ENCODE data around the gene ADAMTS18. TPM values are rescaled to one million over a fixed set of nuclear protein-coding genes. Genes with fewer than 3 reads are reported as not detected.

The ADAMTS18 gene
- total RNA-seq, 4 donors from 2014 or later: 0.15 to 5.6 (median 0.19) TPM; not detected in 1

- peaks cover 8% of the 10 kb centered on the region for H3K27me3 ChIP-seq
- peaks cover 0 to 11% (median 0%) of the 10 kb centered on the region in 3 donors for H3K9me3 ChIP-seq
- no peaks in the 10 kb centered on the region for H3K36me3 ChIP-seq
- H3K4me3 ChIP-seq: no peak overlapping the region
- TF ChIP-seq POLR2A (IDR thresholded peaks at IDR 0.05): no peak
- TF ChIP-seq EP300 (IDR thresholded peaks at IDR 0.05): no peak
- no peak for TF ChIP-seq POLR2AphosphoS5 (IDR thresholded peaks at IDR 0.05)
- TF ChIP-seq CTCF (IDR thresholded peaks at IDR 0.05): no peak
- no peaks in the 10 kb centered on the region for H3K4me1 ChIP-seq
- H3K27ac ChIP-seq: no peak overlapping the region
- 40 to 58% methylated on average over 2 of the region's 2 CpGs for WGBS, 2 donors (ENCODE audit: low coverage in 1 of 2)
- no peak for ATAC-seq
Observed at GRCh38 chr16:77402672-77403071, 32.2 kb downstream of the ADAMTS18 start.

- Histone ChIP-seq H3K36me3 (no peaks in the 10 kb centered on the region), H3K9me3 (peaks cover 0 to 5% (median 0%) of the 10 kb centered on the region in 3 donors), H3K4me1 (no peaks in the 10 kb centered on the region), H3K4me3 (no peak overlapping the region), H3K27me3 (peaks cover 8% of the 10 kb centered on the region), H3K27ac (no peak overlapping the region)
- TF ChIP-seq EP300 (IDR thresholded peaks at IDR 0.05): no peak
- TF ChIP-seq POLR2AphosphoS5 (IDR thresholded peaks at IDR 0.05): no peak
- no peak for TF ChIP-seq POLR2A (IDR thresholded peaks at IDR 0.05)
- no peak for TF ChIP-seq CTCF (IDR thresholded peaks at IDR 0.05)
- WGBS, 2 donors (ENCODE audit: low coverage in 1 of 2): 67 to 80% methylated on average over 1 to 6 of the region's 6 CpGs
- ATAC-seq: no peak
Observed at GRCh38 chr16:77402118-77402517, 32.7 kb downstream of the ADAMTS18 start.

- Histone ChIP-seq H3K9me3 (no peaks in the 10 kb centered on the region), H3K36me3 (no peaks in the 10 kb centered on the region), H3K4me3 (no peak overlapping the region), H3K27ac (no peak overlapping the region), H3K27me3 (peaks cover 5% of the 10 kb centered on the region), H3K4me1 (no peaks in the 10 kb centered on the region)
- no peak for ATAC-seq
- TF ChIP-seq POLR2AphosphoS5 (IDR thresholded peaks at IDR 0.05) (no peak), EP300 (IDR thresholded peaks at IDR 0.05) (no peak), POLR2A (IDR thresholded peaks at IDR 0.05) (no peak), CTCF (IDR thresholded peaks at IDR 0.05) (no peak)
- 51 to 70% methylated on average over 2 of the region's 2 CpGs for WGBS, 2 donors (ENCODE audit: low coverage in 1 of 2)
Observed at GRCh38 chr16:77399546-77399945, 35.3 kb downstream of the ADAMTS18 start.

- Histone ChIP-seq H3K9me3 (no peaks in the 10 kb centered on the region), H3K4me3 (no peak overlapping the region), H3K4me1 (no peaks in the 10 kb centered on the region), H3K36me3 (no peaks in the 10 kb centered on the region), H3K27me3 (peaks cover 5% of the 10 kb centered on the region), H3K27ac (no peak overlapping the region)
- 100% methylated on average over 1 of the region's 1 CpG; no CpG with 5 or more reads in 1 of the 2 donors for WGBS, 2 donors (ENCODE audit: low coverage in 1 of 2)
- TF ChIP-seq POLR2AphosphoS5 (IDR thresholded peaks at IDR 0.05) (no peak), CTCF (IDR thresholded peaks at IDR 0.05) (no peak), EP300 (IDR thresholded peaks at IDR 0.05) (no peak), POLR2A (IDR thresholded peaks at IDR 0.05) (no peak)
- ATAC-seq: no peak
Observed at GRCh38 chr16:77399066-77399465, 35.8 kb downstream of the ADAMTS18 start.

- no peaks in the 10 kb centered on the region for H3K36me3 ChIP-seq
- no peak for ATAC-seq
- H3K9me3 ChIP-seq: no peaks in the 10 kb centered on the region
- no peak overlapping the region for H3K27ac ChIP-seq
- no peaks in the 10 kb centered on the region for H3K4me1 ChIP-seq
- H3K4me3 ChIP-seq: no peak overlapping the region
- peaks cover 5% of the 10 kb centered on the region for H3K27me3 ChIP-seq
- 35 to 58% methylated on average over 3 to 4 of the region's 4 CpGs for WGBS, 2 donors (ENCODE audit: low coverage in 1 of 2)
- no peak for TF ChIP-seq POLR2AphosphoS5 (IDR thresholded peaks at IDR 0.05)
- no peak for TF ChIP-seq CTCF (IDR thresholded peaks at IDR 0.05)
- no peak for TF ChIP-seq EP300 (IDR thresholded peaks at IDR 0.05)
- no peak for TF ChIP-seq POLR2A (IDR thresholded peaks at IDR 0.05)
Observed at GRCh38 chr16:77398495-77398894, 36.3 kb downstream of the ADAMTS18 start.
